Loucy (cell line): Measurements from ENCODE around the gene ZNF385D.

Source experiments
- H2AFZ ChIP-seq: fragments of 200-600 bp; sonication (generic); 2 replicates; pipeline ENCODE4 v1.6.0; 2016; ENCODE audit warnings: antibody characterized with exemption, mild to moderate bottlenecking, low read length, moderate library complexity
- H3F3A ChIP-seq: fragments of 200-600 bp; 2 replicates; pipeline ENCODE4 v1.6.0; 2016; ENCODE audit warnings: antibody characterized with exemption, low read depth, mild to moderate bottlenecking
- H3K27me3 ChIP-seq: fragments of 200-600 bp; sonication (generic); 2 replicates; pipeline ENCODE4 v1.6.1; 2014; ENCODE audit warnings: low read length, mild to moderate bottlenecking; ENCODE audit not compliant: insufficient read depth, poor library complexity, severe bottlenecking
- H3K36me3 ChIP-seq: fragments of 200-600 bp; sonication (generic); 2 replicates; pipeline ENCODE4 v1.6.1; 2016; ENCODE audit warnings: low read length; ENCODE audit not compliant: insufficient read depth
- H3K4me1 ChIP-seq: fragments of 200-600 bp; sonication (generic); 2 replicates; pipeline ENCODE4 v1.5.1; 2014; ENCODE audit warnings: low read length, mild to moderate bottlenecking; ENCODE audit not compliant: insufficient read depth, poor library complexity, severe bottlenecking
- H3K4me2 ChIP-seq: fragments of 200-600 bp; sonication (generic); 2 replicates; pipeline ENCODE4 v1.6.0; 2014; ENCODE audit warnings: antibody characterized with exemption, low read length, low read depth, mild to moderate bottlenecking; ENCODE audit not compliant: poor library complexity, severe bottlenecking
- H3K4me3 ChIP-seq: fragments of 200-600 bp; sonication (generic); 2 replicates; pipeline ENCODE4 v1.5.1; 2014; ENCODE audit warnings: low read length, mild to moderate bottlenecking, mixed read lengths; ENCODE audit not compliant: poor library complexity, severe bottlenecking
- H3K79me2 ChIP-seq: fragments of 200-600 bp; sonication (generic); 2 replicates; pipeline ENCODE4 v1.6.1; 2014; ENCODE audit warnings: low read length; ENCODE audit not compliant: insufficient read depth
- H3K9ac ChIP-seq: fragments of 200-600 bp; sonication (generic); 2 replicates; pipeline ENCODE4 v1.6.0; 2014; ENCODE audit warnings: mild to moderate bottlenecking, low read depth, low read length, moderate library complexity; ENCODE audit not compliant: poor library complexity, severe bottlenecking
- H3K9me2 ChIP-seq: fragments of 200-600 bp; sonication (generic); replicated peaks from 2 replicates; pipeline ENCODE4 v1.6.1; 2016; ENCODE audit warnings: low read depth, low read length, mixed read lengths
- H3K9me3 ChIP-seq: fragments of 200-600 bp; sonication (generic); 2 replicates; pipeline ENCODE4 v1.6.1; 2014; ENCODE audit warnings: mild to moderate bottlenecking, antibody characterized with exemption, low read length, low read depth; ENCODE audit not compliant: insufficient read depth
- H4K20me1 ChIP-seq: fragments of 200-600 bp; sonication (generic); 2 replicates; pipeline ENCODE4 v1.6.0; 2014; ENCODE audit warnings: antibody characterized with exemption, low read length, mild to moderate bottlenecking; ENCODE audit not compliant: insufficient read depth, poor library complexity, severe bottlenecking
- EZH2phosphoT487 ChIP-seq: fragments of 200-600 bp; IDR thresholded peaks from 2 replicates; pipeline ENCODE4 v1.6.1; 2018; ENCODE audit warnings: antibody characterized with exemption, mild to moderate bottlenecking, moderate library complexity, borderline replicate concordance
- TF ChIP-seq, protein P1 (sequence below): fragments of 200-600 bp; sonication (generic); conservative IDR thresholded peaks from 2 replicates; pipeline ENCODE4 v1.5.1; 2014; ENCODE audit warnings: mild to moderate bottlenecking, antibody characterized with exemption, low read length

ZNF385D gene

DNA sequence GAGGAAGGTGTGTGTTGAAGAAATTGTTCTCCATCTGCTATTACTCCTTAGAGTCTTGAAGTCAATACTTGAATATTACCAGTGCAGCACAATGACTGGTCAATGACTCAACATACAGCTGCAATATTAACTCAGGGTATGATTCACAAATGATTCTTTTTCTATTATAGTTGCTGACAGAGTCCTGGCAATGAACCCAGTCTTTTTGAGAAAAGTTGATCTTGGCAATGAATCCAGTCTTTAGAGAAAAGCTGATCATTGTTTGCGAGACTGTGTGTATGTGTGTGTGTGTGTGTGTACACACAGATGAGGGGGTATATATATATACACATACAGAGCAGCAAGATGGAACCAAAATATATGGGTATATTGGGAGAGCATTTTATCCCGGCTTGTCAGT, 315.1 kb downstream of the ZNF385D start:
- Histone ChIP-seq H3K4me2 (no peak overlapping the region), H3K9me3 (peaks cover 2% of the 10 kb centered on the region; the same call in 1 of the 2 replicates), H3K4me1 (no peaks in the 10 kb centered on the region), H2AFZ (no peak overlapping the region), H3K9me2 (no peaks in the 10 kb centered on the region), H3K4me3 (no peak overlapping the region), H3K27me3 (no peaks in the 10 kb centered on the region), H3F3A (no peaks in the 10 kb centered on the region), H3K9ac (no peak overlapping the region), H3K79me2 (no peaks in the 10 kb centered on the region), H4K20me1 (no peaks in the 10 kb centered on the region), H3K36me3 (no peaks in the 10 kb centered on the region)
- TF ChIP-seq, protein P1, sequence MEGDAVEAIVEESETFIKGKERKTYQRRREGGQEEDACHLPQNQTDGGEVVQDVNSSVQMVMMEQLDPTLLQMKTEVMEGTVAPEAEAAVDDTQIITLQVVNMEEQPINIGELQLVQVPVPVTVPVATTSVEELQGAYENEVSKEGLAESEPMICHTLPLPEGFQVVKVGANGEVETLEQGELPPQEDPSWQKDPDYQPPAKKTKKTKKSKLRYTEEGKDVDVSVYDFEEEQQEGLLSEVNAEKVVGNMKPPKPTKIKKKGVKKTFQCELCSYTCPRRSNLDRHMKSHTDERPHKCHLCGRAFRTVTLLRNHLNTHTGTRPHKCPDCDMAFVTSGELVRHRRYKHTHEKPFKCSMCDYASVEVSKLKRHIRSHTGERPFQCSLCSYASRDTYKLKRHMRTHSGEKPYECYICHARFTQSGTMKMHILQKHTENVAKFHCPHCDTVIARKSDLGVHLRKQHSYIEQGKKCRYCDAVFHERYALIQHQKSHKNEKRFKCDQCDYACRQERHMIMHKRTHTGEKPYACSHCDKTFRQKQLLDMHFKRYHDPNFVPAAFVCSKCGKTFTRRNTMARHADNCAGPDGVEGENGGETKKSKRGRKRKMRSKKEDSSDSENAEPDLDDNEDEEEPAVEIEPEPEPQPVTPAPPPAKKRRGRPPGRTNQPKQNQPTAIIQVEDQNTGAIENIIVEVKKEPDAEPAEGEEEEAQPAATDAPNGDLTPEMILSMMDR: no peak
- no peak for TF ChIP-seq EZH2phosphoT487

DNA sequence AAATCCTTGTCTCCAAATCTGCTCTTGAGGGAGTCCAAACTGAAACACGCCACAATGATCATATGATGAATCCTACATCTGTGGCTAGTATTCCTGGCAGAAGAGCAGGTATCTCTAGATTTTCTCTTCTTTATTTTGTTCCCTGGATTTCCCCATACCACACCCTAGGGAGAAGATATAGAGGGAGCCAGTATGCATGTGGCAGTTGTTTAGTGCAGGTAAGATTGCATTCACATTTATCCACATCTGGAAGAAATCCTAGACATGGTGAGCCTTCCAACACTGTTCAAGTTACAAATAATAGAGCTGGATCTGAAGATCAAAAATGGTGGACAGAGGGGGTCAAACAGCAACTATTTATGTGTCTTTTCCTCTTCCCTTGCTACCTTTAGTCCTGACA, 316.7 kb downstream of the ZNF385D start:
- H3K4me2 ChIP-seq: no peak overlapping the region
- H3K9ac ChIP-seq: no peak overlapping the region
- no peaks in the 10 kb centered on the region for H3K27me3 ChIP-seq
- H3K79me2 ChIP-seq: no peaks in the 10 kb centered on the region
- no peaks in the 10 kb centered on the region for H3K36me3 ChIP-seq
- TF ChIP-seq, protein P1: no peak
- no peak for TF ChIP-seq EZH2phosphoT487
- H3K9me3 ChIP-seq: peaks cover 2% of the 10 kb centered on the region; the same call in 1 of the 2 replicates
- H4K20me1 ChIP-seq: no peaks in the 10 kb centered on the region
- H3K4me1 ChIP-seq: no peaks in the 10 kb centered on the region
- H2AFZ ChIP-seq: no peak overlapping the region
- no peaks in the 10 kb centered on the region for H3K9me2 ChIP-seq
- H3K4me3 ChIP-seq: no peak overlapping the region
- no peaks in the 10 kb centered on the region for H3F3A ChIP-seq

DNA sequence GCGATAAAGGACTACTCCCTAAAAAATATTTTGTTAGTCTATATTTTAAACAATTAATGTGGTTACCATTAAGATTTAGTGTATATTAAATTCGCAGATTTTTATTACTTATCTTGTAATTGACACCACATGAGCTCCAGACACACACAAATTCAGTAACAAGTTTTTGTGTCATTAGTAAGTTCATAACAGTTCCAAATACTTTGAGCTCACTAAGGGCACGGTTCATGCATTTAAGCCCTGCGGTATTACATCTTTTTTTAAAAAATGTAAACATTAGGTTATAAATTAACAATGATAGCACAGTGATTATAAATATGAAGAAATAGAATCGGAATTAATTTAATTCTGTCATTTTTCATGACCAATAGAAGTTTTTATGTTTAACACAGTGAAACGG, 317.3 kb downstream of the ZNF385D start:
- Histone ChIP-seq H4K20me1 (no peaks in the 10 kb centered on the region), H3K4me1 (no peaks in the 10 kb centered on the region), H3K36me3 (no peaks in the 10 kb centered on the region), H3K4me3 (no peak overlapping the region), H2AFZ (no peak overlapping the region), H3K9me2 (no peaks in the 10 kb centered on the region), H3F3A (no peaks in the 10 kb centered on the region), H3K27me3 (no peaks in the 10 kb centered on the region), H3K79me2 (no peaks in the 10 kb centered on the region), H3K9ac (no peak overlapping the region), H3K9me3 (peaks cover 2% of the 10 kb centered on the region; the same call in 1 of the 2 replicates), H3K4me2 (no peak overlapping the region)
- TF ChIP-seq, protein P1: no peak
- TF ChIP-seq EZH2phosphoT487: no peak
